DOHH2 (cell line): ENCODE results near the gene MAP3K9.

Experiments used
- CTCF ChIP-seq: fragments of 200-600 bp; sonication (generic); IDR thresholded peaks from one replicate; pipeline ENCODE4 v1.5.1; 2014; ENCODE audit warnings: antibody characterized with exemption, mild to moderate bottlenecking, low read depth, low read length; ENCODE audit not compliant: poor library complexity, severe bottlenecking
- EZH2phosphoT487 ChIP-seq: fragments of 200-600 bp; sonication (generic); IDR thresholded peaks from 2 replicates; pipeline ENCODE4 v1.6.1; 2017; ENCODE audit warnings: borderline replicate concordance, mild to moderate bottlenecking, antibody characterized with exemption, low read length, moderate library complexity, mixed read lengths

- TF ChIP-seq CTCF: no peak
- TF ChIP-seq EZH2phosphoT487: no peak
Observed at GRCh38 chr14:70759398-70759797, 49.9 kb downstream of the MAP3K9 start.
